ACC112 (cell line): ENCODE data around the gene ASB1.

Experiments used
- H2AFZ ChIP-seq: fragments of 200-600 bp; sonication (generic); one replicate; pipeline ENCODE4 v1.6.0; 2017; ENCODE audit warnings: antibody characterized with exemption, low read length; ENCODE audit not compliant: unreplicated experiment
- H3K27ac ChIP-seq: fragments of 200-600 bp; sonication (generic); 2 replicates; pipeline ENCODE4 v1.5.1; 2014; ENCODE audit warnings: low read depth, mild to moderate bottlenecking, antibody characterized with exemption, low read length, moderate library complexity
- H3K27me3 ChIP-seq: fragments of 200-600 bp; sonication (generic); 2 replicates; pipeline ENCODE4 v1.6.1; 2014; ENCODE audit warnings: mild to moderate bottlenecking, antibody characterized with exemption, low read length, moderate library complexity, mixed read lengths; ENCODE audit not compliant: insufficient read depth
- H3K36me3 ChIP-seq: fragments of 200-600 bp; sonication (generic); 2 replicates; pipeline ENCODE4 v1.6.1; 2016; ENCODE audit warnings: mild to moderate bottlenecking, antibody characterized with exemption, low read length, moderate library complexity, mixed read lengths; ENCODE audit not compliant: insufficient read depth
- H3K4me1 ChIP-seq: fragments of 200-600 bp; sonication (generic); one replicate; pipeline ENCODE4 v1.6.1; 2016; ENCODE audit warnings: low read length, mixed read lengths; ENCODE audit not compliant: insufficient read depth, unreplicated experiment, control insufficient read depth
- H3K4me3 ChIP-seq: fragments of 200-600 bp; sonication (generic); 2 replicates; pipeline ENCODE4 v1.5.1; 2014; ENCODE audit warnings: mild to moderate bottlenecking, low read depth, low read length
- H3K79me2 ChIP-seq: fragments of 200-600 bp; sonication (generic); one replicate; pipeline ENCODE4 v1.6.0; 2016; ENCODE audit warnings: low read length; ENCODE audit not compliant: control insufficient read depth, unreplicated experiment, insufficient read depth

Gene ASB1

DNA sequence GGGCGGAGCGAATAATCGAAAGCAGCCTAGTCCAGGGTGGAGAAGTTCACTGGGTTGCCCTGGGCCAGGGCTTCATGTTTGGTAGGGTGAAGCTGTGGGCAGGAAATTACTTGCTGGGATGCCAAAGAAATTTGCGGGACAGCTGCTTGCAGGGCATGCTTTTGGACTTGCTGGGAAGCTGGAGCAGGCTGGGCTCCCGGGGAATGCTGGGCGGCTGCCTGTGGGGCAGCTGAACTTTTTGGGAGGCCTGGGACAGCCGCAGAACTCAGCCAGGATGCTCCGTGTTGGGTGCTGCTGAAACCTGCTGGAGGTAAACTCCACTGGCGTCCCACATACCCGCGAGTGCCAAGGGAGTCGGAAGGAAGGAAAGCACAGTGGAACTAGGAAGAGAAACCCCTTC lies 31.9 kb downstream of the ASB1 start:
- no peak overlapping the region for H2AFZ ChIP-seq
- H3K79me2 ChIP-seq = no peaks in the 10 kb centered on the region

DNA sequence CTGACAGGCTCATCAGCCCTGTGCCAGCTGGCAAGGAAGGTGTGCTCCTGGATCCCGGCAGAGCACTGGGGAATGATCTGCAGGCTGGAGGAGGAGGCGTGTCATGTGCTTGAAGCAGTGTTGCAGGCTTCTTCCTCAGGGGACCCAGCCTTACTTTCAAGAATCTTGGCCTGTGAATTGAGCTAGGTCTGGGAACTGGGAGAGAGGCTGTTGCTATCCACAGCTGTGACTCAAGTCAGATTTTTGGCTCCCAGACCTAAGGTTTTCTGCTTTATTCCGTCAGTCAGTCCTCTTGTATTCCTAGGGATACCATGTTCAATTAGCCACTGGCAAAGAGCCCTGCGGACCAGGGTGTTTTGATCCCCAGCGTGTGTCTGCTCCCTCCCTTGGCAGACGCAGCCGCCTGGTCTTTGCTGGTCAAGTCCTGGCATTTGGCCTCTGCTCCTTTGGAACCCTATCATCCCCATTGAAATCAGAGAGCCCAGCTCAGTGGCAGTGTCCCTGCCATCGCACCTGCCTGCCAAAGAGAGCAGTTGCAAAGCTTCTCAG lies 32.4 kb downstream of the ASB1 start:
- Histone ChIP-seq H2AFZ (no peak overlapping the region), H3K4me1 (peaks cover 19% of the 10 kb centered on the region), H3K79me2 (no peaks in the 10 kb centered on the region), H3K4me3 (0 out of 2 replicates have a peak overlapping the region, but pooled peaks have one; percentile 25), H3K27me3 (no peaks in the 10 kb centered on the region), H3K27ac (peak overlapping the region; percentile 54), H3K36me3 (peaks cover 3% of the 10 kb centered on the region; the same call in 1 of the 2 replicates)

More for the DNA sequence above, 31.9 kb downstream of the ASB1 start:
- H3K27ac ChIP-seq = peak overlapping the region; percentile 54
- 0 out of 2 replicates have a peak overlapping the region, but pooled peaks have one; percentile 25 for H3K4me3 ChIP-seq
- peaks cover 3% of the 10 kb centered on the region; the same call in 1 of the 2 replicates for H3K36me3 ChIP-seq
- H3K4me1 ChIP-seq = peaks cover 19% of the 10 kb centered on the region
- H3K27me3 ChIP-seq = no peaks in the 10 kb centered on the region

DNA sequence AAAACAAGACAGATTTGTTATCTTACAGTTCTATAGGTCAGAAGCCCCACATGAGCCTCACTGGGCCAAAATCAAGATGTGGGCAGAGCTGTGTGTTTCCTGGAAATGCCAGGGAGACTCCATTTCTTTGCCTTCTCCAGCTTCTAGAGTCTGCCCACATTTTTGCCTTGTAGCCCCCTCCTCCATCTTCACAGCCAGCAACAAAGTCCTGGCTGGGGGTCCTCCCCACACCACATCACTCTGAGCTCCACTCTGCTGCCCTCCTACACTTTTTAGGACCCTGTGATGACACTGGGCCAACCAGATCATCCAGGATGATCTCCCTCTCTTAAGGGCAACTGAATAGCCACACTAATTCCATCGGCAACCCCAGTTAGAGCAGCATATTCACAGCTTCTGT lies 34.3 kb downstream of the ASB1 start:
- no peak overlapping the region for H3K27ac ChIP-seq
- H3K27me3 ChIP-seq = no peaks in the 10 kb centered on the region
- no peaks in the 10 kb centered on the region for H3K79me2 ChIP-seq
- peaks cover 19% of the 10 kb centered on the region for H3K4me1 ChIP-seq
- H2AFZ ChIP-seq = no peak overlapping the region
- peaks cover 3% of the 10 kb centered on the region; the same call in 1 of the 2 replicates for H3K36me3 ChIP-seq
- no peak overlapping the region for H3K4me3 ChIP-seq

DNA sequence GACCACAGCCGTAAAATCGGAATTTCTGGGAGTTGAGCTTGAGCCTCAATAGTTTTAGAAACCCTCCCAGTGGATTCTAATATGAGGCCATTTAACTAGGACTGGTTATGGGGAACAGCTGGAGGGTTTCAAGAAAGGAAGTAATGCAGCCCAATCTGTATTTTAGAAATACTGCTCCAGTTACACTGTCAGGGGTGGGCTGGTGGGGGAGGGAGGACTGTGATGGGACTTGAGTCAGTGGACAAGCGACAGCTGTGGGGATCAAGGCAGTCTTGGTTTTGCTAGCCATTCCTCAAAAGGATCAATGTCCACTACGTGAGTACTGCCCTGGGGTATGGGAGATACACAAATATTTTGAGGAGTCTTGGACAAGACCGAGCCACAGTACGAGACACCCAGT lies 34.8 kb downstream of the ASB1 start:
- Histone ChIP-seq H3K4me3 (no peak overlapping the region), H3K27ac (no peak overlapping the region), H3K79me2 (no peaks in the 10 kb centered on the region), H3K4me1 (peaks cover 19% of the 10 kb centered on the region), H3K36me3 (peaks cover 3% of the 10 kb centered on the region; the same call in 1 of the 2 replicates), H3K27me3 (no peaks in the 10 kb centered on the region), H2AFZ (no peak overlapping the region)

GRCh38 chr2:238461916-238462315 lies 35.2 kb downstream of the ASB1 start:
- Histone ChIP-seq H3K27ac (no peak overlapping the region), H3K79me2 (no peaks in the 10 kb centered on the region), H3K4me3 (no peak overlapping the region)

DNA sequence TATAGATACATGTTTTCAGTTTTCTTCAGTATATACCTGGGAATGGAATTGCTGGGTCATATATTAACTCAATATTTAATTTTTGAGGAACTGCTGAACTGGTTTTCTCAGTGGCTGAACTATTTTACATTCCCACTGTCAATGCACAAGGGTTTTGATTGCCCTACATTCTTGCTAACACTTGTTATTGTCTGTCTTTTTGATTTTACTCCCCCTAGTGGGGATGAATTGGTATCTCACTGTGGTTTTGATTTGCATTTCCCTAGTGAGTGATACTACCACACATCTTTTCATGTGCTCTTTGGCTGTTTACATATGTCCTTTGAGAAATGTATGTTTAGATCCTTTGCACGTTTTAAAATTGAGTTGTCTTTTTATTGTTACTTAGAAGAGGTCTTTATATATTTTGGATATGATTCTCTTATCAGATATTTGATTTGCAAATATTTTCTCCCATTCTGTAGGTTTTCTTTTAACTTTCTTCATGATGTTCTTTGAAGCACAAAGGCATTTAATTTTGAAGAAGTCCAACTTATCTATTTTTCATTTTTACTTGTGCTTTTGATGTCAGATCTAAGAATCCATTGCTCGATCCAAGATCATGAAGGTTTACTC lies 36.2 kb downstream of the ASB1 start:
- H3K36me3 ChIP-seq = no peaks in the 10 kb centered on the region
- peaks cover 18% of the 10 kb centered on the region for H3K4me1 ChIP-seq
- H3K27me3 ChIP-seq = no peaks in the 10 kb centered on the region
- no peaks in the 10 kb centered on the region for H3K79me2 ChIP-seq
- no peak overlapping the region for H3K4me3 ChIP-seq
- no peak overlapping the region for H2AFZ ChIP-seq
- no peak overlapping the region for H3K27ac ChIP-seq

More at GRCh38 chr2:238461916-238462315, 35.2 kb downstream of the ASB1 start:
- peaks cover 3% of the 10 kb centered on the region; the same call in 1 of the 2 replicates for H3K36me3 ChIP-seq
- no peak overlapping the region for H2AFZ ChIP-seq
- H3K27me3 ChIP-seq = no peaks in the 10 kb centered on the region
- peaks cover 19% of the 10 kb centered on the region for H3K4me1 ChIP-seq

DNA sequence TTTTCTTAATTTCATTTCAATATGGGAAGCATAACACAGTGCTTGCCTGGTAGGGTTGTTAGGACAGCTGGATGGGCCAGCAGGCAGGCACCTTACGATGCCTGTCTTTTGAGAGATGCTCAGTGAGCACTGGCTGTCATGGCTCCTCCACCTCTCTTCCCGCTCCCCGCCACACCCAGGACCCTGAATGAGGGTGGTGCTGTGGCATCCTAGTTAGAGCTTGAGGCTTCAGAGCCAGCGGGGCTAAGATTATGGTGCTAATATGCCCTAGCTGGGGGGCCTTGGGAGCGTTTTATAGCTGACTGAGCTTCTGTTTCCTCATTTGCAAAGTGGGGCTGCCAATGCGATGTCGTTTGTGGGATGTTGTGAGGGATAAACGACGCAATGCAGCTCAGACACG lies 37.7 kb downstream of the ASB1 start:
- peaks cover 7% of the 10 kb centered on the region for H3K4me1 ChIP-seq
- H3K79me2 ChIP-seq = no peaks in the 10 kb centered on the region
- no peak overlapping the region for H3K4me3 ChIP-seq
- H3K27me3 ChIP-seq = no peaks in the 10 kb centered on the region
- H3K36me3 ChIP-seq = no peaks in the 10 kb centered on the region
- H2AFZ ChIP-seq = no peak overlapping the region
- H3K27ac ChIP-seq = no peak overlapping the region

GRCh38 chr2:238465487-238466242 lies 38.9 kb downstream of the ASB1 start:
- no peaks in the 10 kb centered on the region for H3K27me3 ChIP-seq
- no peak overlapping the region for H3K4me3 ChIP-seq
- H3K27ac ChIP-seq = no peak overlapping the region
- H3K4me1 ChIP-seq = peaks cover 4% of the 10 kb centered on the region
- no peaks in the 10 kb centered on the region for H3K79me2 ChIP-seq
- no peak overlapping the region for H2AFZ ChIP-seq
- no peaks in the 10 kb centered on the region for H3K36me3 ChIP-seq

DNA sequence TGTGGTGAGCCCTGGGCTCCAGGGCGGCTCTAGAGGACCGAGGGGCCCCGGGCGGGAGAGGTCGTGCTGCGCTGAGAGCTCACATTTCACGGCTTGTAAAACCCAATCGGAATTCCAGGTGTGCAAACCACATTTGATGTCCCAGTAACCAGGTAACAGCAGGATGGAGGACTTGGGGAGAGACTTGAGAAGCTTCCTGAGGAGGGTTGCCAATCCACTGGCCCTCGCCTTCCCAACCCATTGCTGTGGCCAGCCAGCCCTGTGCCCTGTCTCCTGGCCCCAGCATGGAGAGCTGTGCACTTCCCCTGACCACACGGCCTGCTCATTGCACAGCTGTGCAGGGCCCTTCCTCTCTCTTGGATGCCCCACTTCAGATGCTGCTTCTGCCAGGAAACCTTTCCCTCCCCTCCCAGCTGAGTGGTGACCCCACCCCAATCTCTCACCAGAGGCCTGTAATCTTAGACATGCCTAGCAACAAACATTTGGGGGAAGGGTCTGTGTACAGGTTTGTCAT lies 39.6 kb downstream of the ASB1 start:
- no peak overlapping the region for H3K4me3 ChIP-seq

GRCh38 chr2:238467062-238467461 lies 40.3 kb downstream of the ASB1 start:
- H3K4me1 ChIP-seq = peaks cover 4% of the 10 kb centered on the region
- no peak overlapping the region for H3K27ac ChIP-seq
- H3K27me3 ChIP-seq = no peaks in the 10 kb centered on the region
- H3K4me3 ChIP-seq = no peak overlapping the region
- no peak overlapping the region for H2AFZ ChIP-seq
- no peaks in the 10 kb centered on the region for H3K79me2 ChIP-seq
- no peaks in the 10 kb centered on the region for H3K36me3 ChIP-seq

More for the DNA sequence above, 39.6 kb downstream of the ASB1 start:
- Histone ChIP-seq H2AFZ (no peak overlapping the region), H3K36me3 (no peaks in the 10 kb centered on the region), H3K79me2 (no peaks in the 10 kb centered on the region), H3K4me1 (peaks cover 4% of the 10 kb centered on the region), H3K27ac (no peak overlapping the region), H3K27me3 (no peaks in the 10 kb centered on the region)
